Sigmoid colon (tissue), 7 donors: ENCODE data around the gene APEX1. TPM values are rescaled to one million over a fixed set of nuclear protein-coding genes. Genes with fewer than 3 reads are reported as not detected.

Experiments
- DNase-seq: peaks from one replicate; pipeline ENCODE4 v3.0.0-alpha.2; 2019
- H3K27ac ChIP-seq, 4 donors: fragments of 200-600 bp; sonication (generic); one replicate each; pipeline ENCODE4 v1.5.1; 2016 to 2019; ENCODE audit warnings: mild to moderate bottlenecking in 1 of 4
- H3K27me3 ChIP-seq, 3 donors: fragments of 200-600 bp; sonication (generic); one replicate each; pipeline ENCODE4 v1.5.1; 2019; ENCODE audit warnings: mild to moderate bottlenecking in 1 of 3
- H3K36me3 ChIP-seq, 4 donors: fragments of 200-600 bp; sonication (generic); one replicate each; pipeline ENCODE4 v1.5.1; 2016 to 2019
- H3K4me1 ChIP-seq, 4 donors: fragments of 200-600 bp; sonication (generic); one replicate each; pipeline ENCODE4 v1.5.1; 2017 to 2019
- H3K4me3 ChIP-seq, 4 donors: fragments of 200-600 bp; sonication (generic); one replicate each; pipeline ENCODE4 v1.5.1; 2017 to 2019; ENCODE audit warnings: mild to moderate bottlenecking in 2 of 4, moderate library complexity in 1 of 4
- H3K9me3 ChIP-seq, 4 donors: fragments of 200-600 bp in 3 of 4; sonication (generic) in 3 of 4; one replicate each; pipeline versions ENCODE4 v1.5.1 to v1.6.1; 2013 to 2019
- CTCF ChIP-seq, 4 experiments: fragments of 450-650 bp in 3 of 4; fragments of 200-600 bp in 1 of 4; IDR thresholded peaks; one replicate each; pipeline ENCODE4 v1.5.1; 2016 to 2019; ENCODE audit warnings: antibody characterized with exemption in 4 of 4, mild to moderate bottlenecking in 3 of 4, moderate library complexity in 2 of 4
- EP300 ChIP-seq, 4 donors: sonication (generic); formaldehyde crosslinking; IDR thresholded peaks; one replicate each; pipeline ENCODE4 v1.6.1; 2017; ENCODE audit warnings: antibody characterized with exemption in 4 of 4
- POLR2A ChIP-seq, 2 donors: fragments of 450-650 bp; IDR thresholded peaks; one replicate each; pipeline ENCODE4 v1.6.1; 2016; ENCODE audit warnings: antibody characterized with exemption in 2 of 2, mild to moderate bottlenecking in 2 of 2, moderate library complexity in 2 of 2
- POLR2AphosphoS5 ChIP-seq, 4 donors: sonication (generic); formaldehyde crosslinking; IDR thresholded peaks; one replicate each; pipeline ENCODE4 v1.6.1; 2017; ENCODE audit warnings: antibody characterized with exemption in 4 of 4
- WGBS, 2 donors: extraction: QIAGEN DNeasy Blood & Tissue Kit; methylation state at CpG; one replicate each; pipeline ENCODE4 v1.1.7; 2013; 5-methylcytosine and 5-hydroxymethylcytosine counted together
- intact Hi-C: fragments of 100-400 bp; cut with DNase I; formaldehyde crosslinking; loops from one replicate; pipeline ENCODE4 v1.15.1; 2023
- polyA plus RNA-seq, 3 donors: library from polyadenylated mRNA; stranded (reverse); fragments of 200-250 nt; gene quantifications; one replicate each; pipeline ENCODE4 v1.2.3, GENCODE V29; 2013
- total RNA-seq, 4 donors: library from RNA; depleted of rRNA; stranded (reverse); fragments of >200 nt; gene quantifications; one replicate each; pipeline ENCODE4 v1.1.0, GENCODE V29; 2016
- donor health status: healthy with polysubstance abuse.
- donor health status: Bipolar disorder and iron deficiency.
- donor health status: healthy.

Gene APEX1
- total and polyA plus RNA-seq, 7 donors = 84.4 to 181 (median 146) TPM

- Histone ChIP-seq H3K4me1 (no peaks in the 10 kb centered on the region), H3K4me3 (no peak overlapping the region), H3K27ac (no peak overlapping the region), H3K27me3 (no peaks in the 10 kb centered on the region), H3K36me3 (no peaks in the 10 kb centered on the region), H3K9me3 (no peaks in the 10 kb centered on the region)
- no peak for DNase-seq
- 81 to 82% methylated on average over 8 of the region's 8 CpGs for WGBS, 2 donors
- TF ChIP-seq POLR2AphosphoS5 (IDR thresholded peaks at IDR 0.05) (no peak), EP300 (IDR thresholded peaks at IDR 0.05) (no peak), POLR2A (IDR thresholded peaks at IDR 0.05) (no peak), CTCF (IDR thresholded peaks at IDR 0.05) (no peak)
- intact Hi-C loops = no loop called here
Observed at GRCh38 chr14:20494935-20495766, 40.1 kb downstream of the APEX1 start.

GRCh38 chr14:20498622-20499021 lies 43.6 kb downstream of the APEX1 start:
- DNase-seq = no peak
- WGBS, 2 donors = 81% methylated on average over 2 of the region's 2 CpGs
- intact Hi-C loops = no loop called here
- TF ChIP-seq EP300 (IDR thresholded peaks at IDR 0.05) = no peak
- no peak for TF ChIP-seq POLR2A (IDR thresholded peaks at IDR 0.05)
- no peak for TF ChIP-seq POLR2AphosphoS5 (IDR thresholded peaks at IDR 0.05)
- TF ChIP-seq CTCF (IDR thresholded peaks at IDR 0.05) = no peak
- H3K36me3 ChIP-seq = no peaks in the 10 kb centered on the region
- H3K4me1 ChIP-seq = no peaks in the 10 kb centered on the region
- H3K4me3 ChIP-seq = no peak overlapping the region
- no peak overlapping the region for H3K27ac ChIP-seq
- H3K27me3 ChIP-seq = no peaks in the 10 kb centered on the region
- H3K9me3 ChIP-seq = no peaks in the 10 kb centered on the region

GRCh38 chr14:20499108-20499507 lies 44.1 kb downstream of the APEX1 start:
- H3K27me3 ChIP-seq = no peaks in the 10 kb centered on the region
- TF ChIP-seq CTCF (IDR thresholded peaks at IDR 0.05) = no peak
- TF ChIP-seq EP300 (IDR thresholded peaks at IDR 0.05) = no peak

GRCh38 chr14:20499881-20500280 lies 44.9 kb downstream of the APEX1 start:
- Histone ChIP-seq H3K4me3 (no peak overlapping the region), H3K27me3 (no peaks in the 10 kb centered on the region), H3K9me3 (no peaks in the 10 kb centered on the region), H3K27ac (no peak overlapping the region), H3K36me3 (no peaks in the 10 kb centered on the region), H3K4me1 (no peaks in the 10 kb centered on the region)
- TF ChIP-seq POLR2AphosphoS5 (IDR thresholded peaks at IDR 0.05) (no peak), POLR2A (IDR thresholded peaks at IDR 0.05) (no peak), CTCF (IDR thresholded peaks at IDR 0.05) (no peak), EP300 (IDR thresholded peaks at IDR 0.05) (no peak)
- 88 to 89% methylated on average over 5 of the region's 5 CpGs for WGBS, 2 donors
- intact Hi-C loops = no loop called here
- no peak for DNase-seq

More at GRCh38 chr14:20499108-20499507, 44.1 kb downstream of the APEX1 start:
- no peak overlapping the region for H3K4me3 ChIP-seq
- H3K36me3 ChIP-seq = no peaks in the 10 kb centered on the region
- intact Hi-C loops = no loop called here
- no peak for DNase-seq
- H3K4me1 ChIP-seq = no peaks in the 10 kb centered on the region
- H3K9me3 ChIP-seq = no peaks in the 10 kb centered on the region
- WGBS, 2 donors = 79 to 84% methylated on average over 4 of the region's 4 CpGs
- no peak overlapping the region for H3K27ac ChIP-seq

GRCh38 chr14:20501346-20501745 lies 46.3 kb downstream of the APEX1 start:
- Histone ChIP-seq H3K27me3 (no peaks in the 10 kb centered on the region), H3K4me1 (no peaks in the 10 kb centered on the region), H3K4me3 (no peak overlapping the region), H3K9me3 (no peaks in the 10 kb centered on the region), H3K36me3 (no peaks in the 10 kb centered on the region), H3K27ac (no peak overlapping the region)
- intact Hi-C loops = no loop called here
- DNase-seq = no peak
- WGBS, 2 donors = 95 to 98% methylated on average over 2 of the region's 2 CpGs
- TF ChIP-seq CTCF (IDR thresholded peaks at IDR 0.05) (no peak), EP300 (IDR thresholded peaks at IDR 0.05) (no peak), POLR2A (IDR thresholded peaks at IDR 0.05) (no peak), POLR2AphosphoS5 (IDR thresholded peaks at IDR 0.05) (no peak)
